Measurements from ENCODE around the gene SIRT1.
"Not testable (repeated sequence)": the region's sequence is repeated elsewhere in the genome, so short reads cannot be mapped to it uniquely, and the experiment has no call there.

The SIRT1 gene

DNA sequence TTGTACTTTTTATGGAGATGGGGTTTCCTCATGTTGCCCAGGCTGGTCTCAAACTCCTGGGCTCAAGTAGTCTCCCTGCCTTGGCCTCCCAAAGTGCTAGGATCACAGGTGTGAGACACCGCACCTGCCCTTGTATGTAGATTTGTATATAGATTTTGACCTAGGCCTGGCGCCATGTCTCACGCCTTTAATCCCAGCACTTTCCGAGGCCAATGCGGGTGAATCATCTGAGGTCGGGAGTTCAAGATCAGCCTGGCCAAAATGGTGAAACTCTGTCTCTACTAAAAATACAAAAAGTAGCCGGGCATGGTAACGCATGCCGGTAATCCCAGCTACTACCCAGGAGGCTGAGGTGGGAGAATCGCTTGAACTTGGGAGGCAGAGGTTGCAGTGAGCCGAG lies 7.0 kb upstream of the SIRT1 start:
- not testable (repeated sequence) for DNase-seq

- DNase-seq = no peak
These were observed 6.3 kb upstream of the SIRT1 start for GRCh38 chr10:67878133-67878532.

- DNase-seq = no peak
These were observed 645 bp upstream of the SIRT1 start for GRCh38 chr10:67883710-67884312.

DNA sequence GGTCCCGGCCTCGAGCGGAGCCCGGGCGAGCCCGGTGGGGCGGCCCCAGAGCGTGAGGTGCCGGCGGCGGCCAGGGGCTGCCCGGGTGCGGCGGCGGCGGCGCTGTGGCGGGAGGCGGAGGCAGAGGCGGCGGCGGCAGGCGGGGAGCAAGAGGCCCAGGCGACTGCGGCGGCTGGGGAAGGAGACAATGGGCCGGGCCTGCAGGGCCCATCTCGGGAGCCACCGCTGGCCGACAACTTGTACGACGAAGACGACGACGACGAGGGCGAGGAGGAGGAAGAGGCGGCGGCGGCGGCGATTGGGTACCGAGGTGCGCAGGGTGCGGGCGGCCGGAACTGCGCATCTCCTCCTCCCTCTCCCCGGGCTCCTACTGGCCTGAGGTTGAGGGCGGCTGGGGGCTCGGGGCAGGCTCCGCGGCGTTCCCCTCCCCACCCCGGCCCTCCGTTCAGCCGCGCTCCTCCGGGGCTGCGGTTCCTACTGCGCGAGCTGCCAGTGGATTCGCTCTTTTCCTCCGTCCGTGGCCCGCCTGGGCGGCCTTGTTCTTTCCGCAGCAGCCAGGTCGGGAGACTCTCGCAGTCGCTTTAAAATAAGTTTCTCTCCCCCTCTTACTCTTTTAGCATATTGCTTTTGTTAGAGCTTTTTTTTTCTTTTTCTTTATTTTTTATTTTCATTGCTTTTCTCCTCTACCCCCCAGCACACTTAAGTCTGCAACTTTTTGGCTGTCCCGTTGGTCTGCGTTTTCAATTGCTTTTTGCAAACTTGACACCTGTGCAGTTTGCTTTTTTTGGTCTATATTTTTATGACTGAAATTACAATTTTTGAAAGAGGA lies 600 bp downstream of the SIRT1 start:
- DNase-seq = peak; percentile 63

GRCh38 chr10:67893637-67894036 lies 9.2 kb downstream of the SIRT1 start:
- DNase-seq = no peak

GRCh38 chr10:67903581-67903980 lies 19.1 kb downstream of the SIRT1 start:
- no peak for DNase-seq

- no peak for DNase-seq
These were observed 28.0 kb downstream of the SIRT1 start for GRCh38 chr10:67912331-67912946.

- DNase-seq = no peak
These were observed 30.4 kb downstream of the SIRT1 start for GRCh38 chr10:67914777-67915340.

DNA sequence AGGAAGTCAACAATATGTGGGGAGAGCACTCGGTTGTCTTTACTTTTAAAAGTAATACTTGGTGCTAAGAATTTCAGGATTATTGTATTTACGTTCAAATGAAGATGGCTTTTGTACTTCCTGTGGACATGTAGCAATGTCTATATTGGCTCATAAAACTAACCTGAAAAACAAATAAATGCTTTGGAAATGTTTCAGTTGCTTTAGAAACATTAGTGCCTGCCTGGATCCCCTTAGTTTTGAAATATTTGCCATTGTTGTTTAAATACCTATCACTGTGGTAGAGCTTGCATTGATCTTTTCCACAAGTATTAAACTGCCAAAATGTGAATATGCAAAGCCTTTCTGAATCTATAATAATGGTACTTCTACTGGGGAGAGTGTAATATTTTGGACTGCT lies 32.7 kb downstream of the SIRT1 start:
- no peak for DNase-seq

GRCh38 chr10:67917679-67918078 lies 33.2 kb downstream of the SIRT1 start:
- no peak for DNase-seq

- no peak for DNase-seq
These were observed 36.6 kb downstream of the SIRT1 start for GRCh38 chr10:67921065-67921464.

DNA sequence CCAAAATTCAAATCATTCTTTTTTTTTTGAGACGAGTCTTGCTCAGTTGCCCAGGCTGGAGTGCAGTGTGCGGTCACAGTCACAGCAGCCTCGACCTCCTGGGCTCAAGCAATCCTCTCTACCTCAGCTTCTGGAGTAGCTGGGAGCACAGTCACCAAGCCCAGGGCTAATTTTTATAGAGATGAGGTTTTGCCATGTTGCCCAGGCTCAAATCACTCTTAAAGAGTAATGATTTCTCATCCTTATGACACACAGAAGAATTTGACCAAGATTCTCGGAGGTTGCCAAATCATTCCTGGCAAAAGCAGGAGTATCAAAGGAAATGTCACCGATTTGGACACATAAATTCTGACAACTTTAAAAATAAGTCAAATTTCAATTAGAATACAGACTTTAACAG lies 39.1 kb downstream of the SIRT1 start:
- DNase-seq = no peak

- no peak for DNase-seq
These were observed 39.7 kb downstream of the SIRT1 start for GRCh38 chr10:67924136-67924535.

GRCh38 chr10:67925449-67926005 lies 41.1 kb downstream of the SIRT1 start:
- no peak for DNase-seq

DNA sequence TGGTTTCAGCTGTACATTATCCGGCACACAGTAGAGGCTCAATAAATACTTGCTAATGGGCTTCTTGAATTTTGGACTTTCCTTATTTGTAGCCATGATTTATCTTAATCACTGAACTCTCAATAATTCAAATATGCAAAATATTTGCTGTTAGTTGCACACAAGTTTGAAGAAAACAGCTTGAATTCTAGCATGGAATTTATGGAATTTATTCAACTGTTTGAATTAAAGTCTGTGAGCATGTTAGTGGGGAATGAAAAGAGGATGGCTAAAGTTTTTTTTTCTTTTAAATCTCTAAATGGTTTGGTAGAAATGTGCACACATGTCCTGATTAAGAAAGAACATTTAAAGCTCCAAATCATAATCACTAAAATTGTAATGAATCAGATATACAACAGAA lies 42.5 kb downstream of the SIRT1 start:
- no peak for DNase-seq

- DNase-seq = no peak
These were observed 48.7 kb downstream of the SIRT1 start for GRCh38 chr10:67933199-67933598.

- DNase-seq = no peak
These were observed 49.9 kb downstream of the SIRT1 start for GRCh38 chr10:67934336-67934735.

DNA sequence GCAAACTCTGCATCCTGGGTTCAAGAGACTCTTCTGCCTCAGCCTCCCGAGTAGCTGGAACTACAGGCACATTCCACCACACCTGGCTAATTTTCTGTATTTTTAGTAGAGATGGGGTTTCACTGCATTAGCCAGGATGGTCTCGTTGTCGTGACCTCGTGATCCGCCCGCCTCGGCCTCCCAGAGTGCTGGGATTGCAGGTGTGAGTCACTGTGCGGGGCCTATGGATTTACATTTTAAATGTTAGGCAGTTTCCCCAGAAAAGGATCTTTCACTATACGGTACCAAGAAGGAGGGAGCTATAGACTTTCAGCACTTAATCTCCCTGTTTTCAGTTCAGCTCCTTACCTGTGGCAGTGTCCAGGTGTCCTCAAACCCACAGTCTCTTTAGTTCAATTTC lies 50.8 kb downstream of the SIRT1 start:
- no peak for DNase-seq

DNA sequence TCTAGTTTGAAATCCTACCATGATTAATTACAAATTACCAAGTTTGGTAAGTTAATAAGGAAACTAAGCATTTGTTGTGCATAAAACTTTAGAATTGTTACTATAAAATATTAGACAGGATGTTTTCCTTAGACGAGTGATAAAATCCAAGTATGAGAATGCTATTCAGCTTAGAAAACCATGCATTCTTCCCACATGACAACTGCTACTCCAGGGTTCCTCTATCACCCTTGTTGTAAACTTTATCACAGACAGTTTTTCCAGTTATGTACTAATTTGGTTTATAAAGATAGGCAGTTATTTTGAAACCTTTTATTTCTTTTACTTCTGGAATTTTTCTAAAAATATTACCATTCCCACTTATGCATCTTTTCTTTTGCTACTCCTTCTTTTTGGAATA lies 52.0 kb downstream of the SIRT1 start:
- DNase-seq = no peak

- no peak for DNase-seq
These were observed 59.5 kb downstream of the SIRT1 start for GRCh38 chr10:67943917-67944316.

DNA sequence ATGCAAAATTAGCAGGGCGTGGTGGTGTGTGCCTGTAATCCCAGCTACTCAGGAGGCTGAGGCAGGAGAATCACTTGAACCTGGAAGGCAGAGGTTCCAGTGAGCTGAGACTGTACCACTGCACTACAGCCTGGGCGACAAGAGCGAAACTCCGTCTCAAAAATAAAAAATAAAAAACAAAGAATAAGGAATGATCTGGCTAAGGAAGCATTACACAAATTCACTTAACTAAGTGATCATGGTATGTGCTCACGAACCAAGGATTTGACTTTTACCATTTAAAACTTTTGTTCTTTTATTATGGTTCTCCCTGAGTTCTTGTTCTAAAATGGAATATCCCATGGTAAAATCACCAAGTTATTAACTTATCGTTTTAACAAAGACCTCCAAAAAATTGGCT lies 71.2 kb downstream of the SIRT1 start:
- DNase-seq = no peak

DNA sequence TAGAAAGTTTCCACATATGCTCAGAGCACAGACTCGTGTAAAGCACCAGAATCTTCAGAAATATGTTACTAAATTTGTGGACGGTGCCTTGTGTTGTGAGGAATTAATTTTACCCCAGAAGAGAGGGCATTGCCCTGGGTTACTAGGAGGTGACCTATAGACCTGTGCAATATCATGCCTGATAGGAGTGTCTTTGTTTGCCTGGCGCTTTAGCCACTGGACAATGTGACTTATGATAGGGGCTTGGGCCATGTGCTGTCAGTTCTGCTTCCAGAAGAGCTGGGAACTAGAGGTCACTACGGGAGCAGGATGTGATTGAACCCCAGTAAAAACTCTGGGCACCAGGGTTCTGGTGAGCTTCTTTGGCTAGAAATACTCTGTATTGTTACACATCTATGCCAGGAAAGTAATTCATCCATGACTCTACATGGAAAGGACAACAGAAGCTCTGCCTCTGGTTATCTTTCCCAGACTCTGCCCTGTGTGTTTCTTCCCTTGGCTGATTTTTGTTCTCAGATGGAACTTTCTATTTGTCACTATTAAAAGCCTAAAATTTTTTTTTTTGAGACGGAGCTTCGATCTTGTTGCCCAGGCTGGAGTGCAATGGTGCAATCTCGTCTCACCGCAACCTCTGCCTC lies 75.5 kb downstream of the SIRT1 start:
- DNase-seq = no peak

DNA sequence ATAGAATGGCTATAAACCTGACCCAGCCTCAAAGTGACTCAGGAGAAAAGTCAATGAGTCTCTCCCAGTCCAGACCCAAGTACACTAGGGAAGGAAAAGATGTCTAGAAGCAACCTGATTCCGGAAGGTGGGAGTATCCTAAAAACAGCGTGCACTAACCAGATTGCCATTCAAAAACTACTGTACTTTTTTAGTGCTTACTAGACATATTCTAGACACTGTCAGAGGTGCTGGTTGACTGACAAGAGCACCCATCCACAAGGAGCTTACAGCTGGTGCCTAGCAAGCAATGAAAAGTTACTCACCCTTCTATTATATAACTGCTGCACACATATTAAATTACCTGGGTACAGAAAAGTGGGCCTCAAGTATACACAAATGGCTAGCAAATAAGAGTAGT lies 81.0 kb downstream of the SIRT1 start:
- DNase-seq = no peak

Data from NCI-H526 treated with DMSO at 0.1 percent for 48 hours (cell line).